ENCODE measurements around the gene SPATA12.

- TF ChIP-seq ZNF331 (CRISPR knock-in tag; IDR thresholded peaks at IDR 0.05; ENCODE audit: low read depth) = no peak
- TF ChIP-seq EZH2phosphoT487 (IDR thresholded peaks at IDR 0.05; ENCODE audit: unreplicated experiment) = no peak
- TF ChIP-seq REST (IDR thresholded peaks at IDR 0.05; ENCODE audit: unreplicated experiment) = no peak
- TF ChIP-seq CTCF (conservative IDR thresholded peaks at IDR 0.05; ENCODE audit: low read depth in 2 of 2) = no peak
- no peak for TF ChIP-seq CREB1 (CRISPR knock-in tag; IDR thresholded peaks at IDR 0.05; ENCODE audit: low read depth)
- TF ChIP-seq EZH2 (IDR thresholded peaks at IDR 0.05; ENCODE audit: low read depth, unreplicated experiment) = no peak
Observed at GRCh38 chr3:57062101-57062631, 1.7 kb downstream of the SPATA12 start.

Data from GM23338 (cell line).